GM18951 (cell line): ENCODE measurements around the gene TNFRSF1B.
"Not testable (repeated sequence)": the region's sequence is repeated elsewhere in the genome, so short reads cannot be mapped to it uniquely, and the experiment has no call there.

ENCODE experiments used
- POLR2A ChIP-seq: IDR thresholded peaks from 4 replicates; pipeline ENCODE4 v1.6.1; 2011; ENCODE audit warnings: mild to moderate bottlenecking; ENCODE audit not compliant: insufficient read length, insufficient read depth; ENCODE audit errors: extremely low read depth
- in situ Hi-C: fragments of 300-500 bp; cut with MboI; formaldehyde crosslinking; loops from one replicate; pipeline ENCODE4 v1.12.0; 2022; ENCODE audit warnings: low sequenced_read_pairs, mixed read lengths, inconsistent platforms; ENCODE audit not compliant: unreplicated experiment

The TNFRSF1B gene

GRCh38 chr1:12204754-12205658 lies 38.2 kb downstream of the TNFRSF1B start:
- TF ChIP-seq POLR2A: no peak
- in situ Hi-C loops: loop anchor here (5.0 kb wide), 1 partner anchor 83 kb away; no protein-coding TSS in a partner anchor

- in situ Hi-C loops: loop anchor here (5.0 kb wide), 1 partner anchor 84 kb away; no protein-coding TSS in a partner anchor
- no peak for TF ChIP-seq POLR2A
Measured at GRCh38 chr1:12206238-12206637, 39.4 kb downstream of the TNFRSF1B start.

GRCh38 chr1:12206792-12207424 lies 40.1 kb downstream of the TNFRSF1B start:
- TF ChIP-seq POLR2A: no peak
- in situ Hi-C loops: loop anchor here (5.0 kb wide), 1 partner anchor 85 kb away; no protein-coding TSS in a partner anchor

GRCh38 chr1:12208271-12208670 lies 41.5 kb downstream of the TNFRSF1B start:
- TF ChIP-seq POLR2A: no peak
- in situ Hi-C loops: loop anchor here (5.0 kb wide), 1 partner anchor 86 kb away; no protein-coding TSS in a partner anchor

- peak; percentile 14 for TF ChIP-seq POLR2A
- in situ Hi-C loops: loop anchor here (5.0 kb wide), 1 partner anchor 87 kb away; no protein-coding TSS in a partner anchor
Measured at GRCh38 chr1:12208764-12209494, 42.1 kb downstream of the TNFRSF1B start.

- no peak for TF ChIP-seq POLR2A
- in situ Hi-C loops: loop anchor here (5.0 kb wide), 1 partner anchor 87 kb away; no protein-coding TSS in a partner anchor
Measured at GRCh38 chr1:12209495-12209832, 42.7 kb downstream of the TNFRSF1B start.

GRCh38 chr1:12215118-12215961 lies 48.5 kb downstream of the TNFRSF1B start:
- in situ Hi-C loops: no loop called here
- TF ChIP-seq POLR2A: no peak

- no peak for TF ChIP-seq POLR2A
- in situ Hi-C loops: no loop called here
Measured at GRCh38 chr1:12219800-12220199, 53.0 kb downstream of the TNFRSF1B start.

GRCh38 chr1:12220890-12221289 lies 54.1 kb downstream of the TNFRSF1B start:
- in situ Hi-C loops: no loop called here
- TF ChIP-seq POLR2A: no peak

GRCh38 chr1:12222700-12223099 lies 55.9 kb downstream of the TNFRSF1B start:
- in situ Hi-C loops: not testable (repeated sequence)

- in situ Hi-C loops: not testable (repeated sequence)
Measured at GRCh38 chr1:12224092-12224491, 57.3 kb downstream of the TNFRSF1B start.

GRCh38 chr1:12228979-12229378 lies 62.2 kb downstream of the TNFRSF1B start:
- in situ Hi-C loops: no loop called here
- TF ChIP-seq POLR2A: no peak

GRCh38 chr1:12229386-12229834 lies 62.6 kb downstream of the TNFRSF1B start:
- in situ Hi-C loops: no loop called here
- TF ChIP-seq POLR2A: no peak
